Activated T-cell treated with anti-CD3 and anti-CD28 coated beads for 4 hours (primary cell): ENCODE results near the gene SPAG6.
A peak's percentile ranks its signal among the peaks of the same experiment; 100 is the strongest.
"Not testable (repeated sequence)": the region's sequence is repeated elsewhere in the genome, so short reads cannot be mapped to it uniquely, and the experiment has no call there.

ENCODE experiments used
- DNase-seq: peaks from one replicate; pipeline ENCODE4 v3.0.0-alpha.2; 2020

Gene SPAG6

GRCh38 chr10:22381262-22381661 is 36.0 kb downstream of the SPAG6 start:
- no peak for DNase-seq

DNA sequence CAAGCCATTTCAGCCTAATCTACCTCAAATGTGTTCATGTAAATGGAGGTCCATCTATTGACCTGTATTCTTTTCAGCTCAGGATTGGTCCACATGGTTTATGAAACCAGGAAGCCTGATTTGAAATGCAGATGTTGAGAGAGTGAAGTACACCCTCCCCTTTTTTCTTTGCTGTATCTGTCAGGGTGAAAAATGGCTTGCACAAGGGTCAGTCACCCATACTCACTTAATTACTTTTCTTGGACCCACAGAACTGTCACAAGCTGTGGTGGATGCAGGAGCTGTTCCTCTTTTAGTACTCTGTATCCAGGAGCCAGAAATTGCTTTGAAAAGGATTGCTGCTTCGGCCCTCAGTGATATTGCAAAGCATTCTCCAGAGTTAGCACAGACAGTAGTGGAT is 41.2 kb downstream of the SPAG6 start:
- no peak for DNase-seq

- DNase-seq, result no peak
Measured at GRCh38 chr10:22389856-22390589, 44.7 kb downstream of the SPAG6 start.

- no peak for DNase-seq
Measured at GRCh38 chr10:22391600-22391999, 46.3 kb downstream of the SPAG6 start.

GRCh38 chr10:22396195-22396594 is 50.9 kb downstream of the SPAG6 start:
- not testable (repeated sequence) for DNase-seq

GRCh38 chr10:22406916-22407315 is 61.6 kb downstream of the SPAG6 start:
- DNase-seq, result not testable (repeated sequence)

DNA sequence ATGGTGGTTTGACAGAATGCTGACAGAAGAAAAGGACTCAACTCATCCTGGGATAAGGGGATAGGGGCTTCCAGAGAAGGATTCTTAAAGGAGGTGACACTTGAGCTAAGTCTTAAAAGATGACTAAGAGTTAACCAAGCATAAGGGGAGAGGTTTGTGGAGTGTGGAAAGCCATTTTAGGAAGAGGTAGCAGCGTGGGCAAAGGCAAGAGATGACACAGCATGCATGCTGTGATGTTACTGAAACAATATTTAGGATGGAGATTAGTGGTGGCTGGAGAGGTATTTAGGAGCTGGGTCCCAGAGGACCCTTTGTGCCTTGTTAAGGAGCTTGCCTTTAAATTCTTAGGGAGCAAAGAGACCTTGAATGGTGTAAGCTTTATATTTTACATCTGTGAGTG is 65.1 kb downstream of the SPAG6 start:
- no peak for DNase-seq

DNA sequence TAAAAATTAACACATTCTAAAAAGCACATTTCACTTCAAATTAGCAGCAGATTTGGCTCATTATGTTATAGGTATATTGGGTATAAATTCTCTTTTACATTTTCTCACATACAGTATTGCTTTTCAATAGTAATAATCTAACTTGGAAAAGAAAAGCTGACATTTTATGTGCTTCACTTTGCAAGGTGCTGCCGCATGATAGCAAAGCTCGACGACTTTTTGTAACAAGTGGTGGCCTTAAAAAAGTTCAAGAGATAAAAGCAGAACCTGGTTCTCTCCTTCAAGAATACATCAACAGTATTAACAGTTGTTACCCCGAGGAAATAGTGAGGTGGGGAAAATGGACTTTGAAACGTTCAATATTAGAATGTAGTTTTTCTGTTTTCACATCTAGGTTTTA is 65.5 kb downstream of the SPAG6 start:
- DNase-seq, result no peak

GRCh38 chr10:22414146-22414545 is 68.8 kb downstream of the SPAG6 start:
- no peak for DNase-seq

GRCh38 chr10:22415072-22415471 is 69.8 kb downstream of the SPAG6 start:
- no peak for DNase-seq

GRCh38 chr10:22417736-22418268 is 72.5 kb downstream of the SPAG6 start:
- DNase-seq, result no peak

GRCh38 chr10:22420787-22421517 is 75.7 kb downstream of the SPAG6 start:
- DNase-seq, result no peak

- no peak for DNase-seq
Measured at GRCh38 chr10:22426653-22427052, 81.4 kb downstream of the SPAG6 start.

DNA sequence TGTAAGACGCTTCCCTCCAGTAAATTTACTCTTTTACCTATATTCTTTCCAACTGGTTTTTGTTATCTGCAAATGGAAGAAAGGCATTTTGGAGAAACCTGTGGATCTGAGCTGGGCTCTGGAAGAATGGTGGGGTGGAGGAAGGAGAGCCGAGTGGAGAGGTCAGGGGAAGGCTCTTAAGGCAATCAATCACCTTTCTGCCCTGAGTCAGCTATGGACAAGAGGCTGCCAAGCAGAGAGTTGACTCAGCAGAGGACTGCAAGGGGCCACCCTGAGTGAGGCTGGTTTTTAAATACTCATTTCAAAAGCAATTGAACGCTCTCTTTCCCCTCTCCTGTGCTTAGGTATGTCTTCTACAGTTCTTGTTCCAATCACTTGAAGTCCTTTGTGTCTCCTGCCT is 81.8 kb downstream of the SPAG6 start:
- DNase-seq, result no peak

- DNase-seq, result no peak
Measured at GRCh38 chr10:22427890-22428571, 82.7 kb downstream of the SPAG6 start.

GRCh38 chr10:22429146-22429545 is 83.8 kb downstream of the SPAG6 start:
- DNase-seq, result no peak

DNA sequence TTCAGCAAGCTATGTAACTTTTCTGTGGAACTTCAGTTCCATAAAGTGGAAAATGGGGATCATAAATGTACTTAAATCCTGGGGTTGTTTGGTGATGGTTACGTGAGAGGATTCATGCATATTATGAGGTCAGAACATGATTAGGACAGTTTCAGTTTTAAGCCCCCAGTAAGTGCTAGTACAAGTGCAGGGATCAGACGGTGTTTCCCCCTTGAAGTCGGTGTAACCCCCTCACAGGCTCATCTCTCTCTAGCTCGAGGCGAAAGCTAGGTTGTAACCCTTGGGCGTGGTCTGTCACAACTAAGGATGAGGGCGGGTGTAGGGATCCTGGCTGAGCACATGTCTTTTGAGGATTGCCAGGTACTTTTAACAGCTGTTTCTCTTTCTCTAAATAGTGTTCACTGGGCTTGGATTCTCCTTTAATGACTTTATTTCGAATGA is 84.7 kb downstream of the SPAG6 start:
- DNase-seq, result no peak

GRCh38 chr10:22433875-22434274 is 88.6 kb downstream of the SPAG6 start:
- DNase-seq, result no peak

DNA sequence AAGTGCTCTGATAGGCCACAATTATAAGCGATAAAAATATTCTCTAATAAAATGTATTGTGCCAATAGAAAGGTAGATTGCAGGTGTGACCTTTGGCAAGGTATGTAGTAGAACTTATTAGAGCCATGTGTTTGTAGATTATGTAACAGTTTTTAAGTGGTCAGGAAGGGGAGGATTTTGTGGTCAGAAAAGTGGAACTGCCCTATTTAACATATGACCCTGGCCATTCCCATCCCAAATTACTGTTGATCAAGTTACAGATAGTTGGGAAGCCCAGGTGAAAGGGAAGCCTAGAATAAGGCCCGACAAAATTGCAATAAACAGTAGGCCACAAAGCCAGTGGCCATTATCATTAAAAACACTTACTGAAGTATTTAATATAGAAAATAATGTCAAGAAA is 89.2 kb downstream of the SPAG6 start:
- DNase-seq, result no peak

DNA sequence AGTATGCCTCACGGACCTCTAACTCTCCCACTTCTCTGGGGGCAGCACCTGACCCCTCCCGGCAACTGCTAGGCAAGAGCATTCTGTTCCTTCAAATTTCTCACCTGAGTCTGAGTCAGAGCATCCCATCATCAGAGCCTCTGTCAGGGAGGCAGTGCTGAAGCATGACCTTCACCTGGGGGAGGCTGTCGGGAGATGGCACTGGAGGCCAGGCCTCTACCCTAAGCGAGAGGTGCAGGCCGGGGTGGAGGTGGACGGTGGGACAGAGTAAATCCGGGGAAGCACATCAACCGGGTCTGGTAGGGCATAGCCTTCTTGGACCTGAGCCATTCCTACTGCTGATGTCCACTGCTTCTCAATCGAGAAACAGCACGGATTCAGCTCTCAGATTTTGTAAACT is 90.4 kb downstream of the SPAG6 start:
- DNase-seq, result no peak

DNA sequence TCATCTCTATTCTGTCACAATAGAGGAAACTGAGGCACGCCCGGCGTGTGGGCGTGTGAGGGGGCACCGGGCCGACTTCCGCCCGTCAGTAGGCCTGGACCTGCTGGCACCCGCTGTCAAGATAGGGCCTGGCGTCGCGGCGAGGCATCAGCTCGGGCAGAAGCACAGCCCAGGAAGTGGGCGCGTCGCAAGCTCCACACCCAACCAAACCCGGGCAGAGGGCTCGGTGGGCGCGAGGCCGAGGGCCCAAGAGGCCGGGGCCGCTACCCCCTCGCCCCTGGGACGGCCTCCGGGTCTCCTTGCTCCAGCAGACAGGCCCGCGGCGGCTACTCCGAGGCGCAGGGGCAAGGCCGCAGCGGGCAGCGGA is 91.2 kb downstream of the SPAG6 start:
- no peak for DNase-seq

DNA sequence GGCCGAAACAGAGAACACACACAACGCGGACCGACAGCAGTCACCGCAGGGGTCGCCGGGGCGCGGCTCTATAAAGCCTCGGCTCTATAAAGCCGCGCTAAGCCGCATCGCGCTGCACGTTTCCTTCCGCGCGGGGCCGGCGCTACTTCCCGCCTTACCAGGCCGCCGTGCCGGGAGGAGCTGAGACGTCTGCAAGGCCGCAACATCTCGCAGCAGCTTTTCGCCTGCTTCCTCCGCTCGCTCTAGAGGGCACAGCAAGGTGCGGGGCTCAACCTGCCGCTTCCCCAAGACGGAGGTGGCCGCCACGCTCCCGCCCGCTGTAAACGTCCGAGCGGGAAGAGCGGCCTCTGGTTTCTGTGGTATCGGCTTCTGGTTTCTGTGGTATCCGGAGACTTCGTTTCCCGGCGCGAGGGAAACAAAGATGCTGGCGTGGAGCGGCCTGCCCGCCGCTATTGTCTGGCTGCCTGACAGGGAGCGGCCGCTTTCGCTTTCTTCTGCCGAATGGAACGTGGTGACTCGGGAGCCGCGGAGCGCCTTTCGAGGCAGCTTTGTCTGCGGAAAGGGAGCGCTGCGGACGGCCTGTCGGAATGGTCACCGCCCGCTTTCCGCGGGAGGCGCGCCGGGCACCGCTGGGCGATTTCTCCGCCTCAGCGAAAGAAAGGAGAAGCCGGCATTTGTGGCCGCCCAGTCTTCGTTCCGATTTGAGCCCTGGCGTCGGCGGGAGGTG is 91.8 kb downstream of the SPAG6 start:
- DNase-seq, result peak; percentile 84
